GM21723 (cell line): ENCODE data around the gene CNOT6L.

Experiments
- ATAC-seq: cut with Tn5 transposase; IDR thresholded peaks from one replicate; pipeline ENCODE4 v1.9.1; 2021; ENCODE audit warnings: mild to moderate bottlenecking, moderate library complexity; ENCODE audit not compliant: unreplicated experiment

CNOT6L gene

GRCh38 chr4:77818602-77819403 is at the start of gene CNOT6L:
CNOT6L (minus strand) TSS chr4:77819368; CDS start chr4:77819308, 60 bp downstream.
- peak; percentile 33 for ATAC-seq

GRCh38 chr4:77865259-77865658 is 46.1 kb upstream of the CNOT6L start:
- ATAC-seq = no peak

- peak; percentile 10 for ATAC-seq
These were observed 44.2 kb upstream of the CNOT6L start for GRCh38 chr4:77863341-77863740.

GRCh38 chr4:77862478-77863216 is 43.5 kb upstream of the CNOT6L start, which contains the start of gene MRPL1:
MRPL1 (plus strand) TSS chr4:77862830; CDS start chr4:77862849, 19 bp downstream.
- peak; percentile 82 for ATAC-seq

GRCh38 chr4:77861495-77861894 is 42.3 kb upstream of the CNOT6L start:
- ATAC-seq = no peak

- ATAC-seq = no peak
These were observed 40.1 kb upstream of the CNOT6L start for GRCh38 chr4:77859256-77859655.

- ATAC-seq = no peak
These were observed 37.0 kb upstream of the CNOT6L start for GRCh38 chr4:77856152-77856551.

GRCh38 chr4:77854431-77855111 is 35.4 kb upstream of the CNOT6L start:
- no peak for ATAC-seq

- ATAC-seq = peak; percentile 85
These were observed 33.8 kb upstream of the CNOT6L start for GRCh38 chr4:77852892-77853495.

- no peak for ATAC-seq
These were observed 30.3 kb upstream of the CNOT6L start for GRCh38 chr4:77849278-77849965.

GRCh38 chr4:77848508-77848907 is 29.3 kb upstream of the CNOT6L start:
- ATAC-seq = no peak

- ATAC-seq = no peak
These were observed 26.8 kb upstream of the CNOT6L start for GRCh38 chr4:77845929-77846328.

- ATAC-seq = no peak
These were observed 26.2 kb upstream of the CNOT6L start for GRCh38 chr4:77845400-77845799.

GRCh38 chr4:77844363-77844762 is 25.2 kb upstream of the CNOT6L start:
- ATAC-seq = no peak

- no peak for ATAC-seq
These were observed 24.5 kb upstream of the CNOT6L start for GRCh38 chr4:77843628-77844027.

- no peak for ATAC-seq
These were observed 15.2 kb upstream of the CNOT6L start for GRCh38 chr4:77834403-77834802.

GRCh38 chr4:77833126-77833724 is 14.1 kb upstream of the CNOT6L start:
- no peak for ATAC-seq

GRCh38 chr4:77827343-77827742 is 8.2 kb upstream of the CNOT6L start:
- peak; percentile 67 for ATAC-seq

GRCh38 chr4:77826275-77826674 is 7.1 kb upstream of the CNOT6L start:
- ATAC-seq = no peak

- no peak for ATAC-seq
These were observed 2.6 kb upstream of the CNOT6L start for GRCh38 chr4:77821775-77822174.
